Thyroid gland (tissue), 4 donors: Measurements from ENCODE around the gene PIN1.

ENCODE experiments used
- POLR2A ChIP-seq, 2 donors: fragments of 450-650 bp; IDR thresholded peaks; one replicate each; pipeline ENCODE4 v1.6.1; 2017; ENCODE audit warnings: antibody characterized with exemption in 2 of 2, mild to moderate bottlenecking in 2 of 2, moderate library complexity in 1 of 2
- TF ChIP-seq, protein P1 (sequence below), 6 experiments: fragments of 200-600 bp in 3 of 6; fragments of 450-650 bp in 3 of 6; sonication (generic) in 3 of 6; IDR thresholded peaks; one replicate each; pipeline ENCODE4 v1.5.1; 2016 to 2019; ENCODE audit warnings: antibody characterized with exemption in 6 of 6, mild to moderate bottlenecking in 2 of 6, inconsistent platforms in 1 of 6, moderate library complexity in 1 of 6

DNA sequence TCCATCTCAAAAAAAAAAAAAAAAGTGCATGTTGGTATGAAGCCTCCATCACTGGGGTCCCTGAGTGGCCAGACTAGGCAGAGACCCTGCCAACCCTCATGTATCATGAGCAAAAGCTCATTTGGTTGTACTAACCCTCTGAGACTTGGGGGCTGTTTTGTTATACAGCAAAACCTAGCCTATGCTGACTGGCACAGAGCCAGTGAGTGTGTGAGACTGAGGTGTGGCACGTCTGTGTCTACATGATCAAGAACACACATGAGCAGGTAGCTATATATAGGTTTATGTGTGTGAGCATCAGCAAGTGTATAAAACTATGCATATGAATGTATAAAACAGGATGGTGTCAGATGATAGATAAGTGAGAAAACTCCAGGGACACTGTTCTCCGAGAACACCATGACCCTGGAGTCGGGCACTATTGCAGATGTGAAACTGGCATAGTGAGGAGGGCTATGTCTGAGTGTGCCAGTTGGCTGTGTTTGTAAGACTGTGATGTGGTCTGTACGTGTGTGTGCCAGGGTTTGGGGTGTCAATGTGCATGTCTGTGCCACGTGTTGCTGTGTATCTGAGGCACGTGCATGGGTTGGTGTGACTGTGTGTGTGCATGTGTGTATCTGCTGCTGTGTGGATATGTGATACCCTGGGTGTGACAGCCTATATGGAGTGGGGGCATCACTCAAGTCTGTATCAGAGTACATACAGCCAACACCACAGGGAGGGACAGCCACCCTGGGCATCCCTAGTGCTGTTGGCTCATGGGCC, 56.7 kb downstream of the PIN1 start:
- TF ChIP-seq, protein P1, sequence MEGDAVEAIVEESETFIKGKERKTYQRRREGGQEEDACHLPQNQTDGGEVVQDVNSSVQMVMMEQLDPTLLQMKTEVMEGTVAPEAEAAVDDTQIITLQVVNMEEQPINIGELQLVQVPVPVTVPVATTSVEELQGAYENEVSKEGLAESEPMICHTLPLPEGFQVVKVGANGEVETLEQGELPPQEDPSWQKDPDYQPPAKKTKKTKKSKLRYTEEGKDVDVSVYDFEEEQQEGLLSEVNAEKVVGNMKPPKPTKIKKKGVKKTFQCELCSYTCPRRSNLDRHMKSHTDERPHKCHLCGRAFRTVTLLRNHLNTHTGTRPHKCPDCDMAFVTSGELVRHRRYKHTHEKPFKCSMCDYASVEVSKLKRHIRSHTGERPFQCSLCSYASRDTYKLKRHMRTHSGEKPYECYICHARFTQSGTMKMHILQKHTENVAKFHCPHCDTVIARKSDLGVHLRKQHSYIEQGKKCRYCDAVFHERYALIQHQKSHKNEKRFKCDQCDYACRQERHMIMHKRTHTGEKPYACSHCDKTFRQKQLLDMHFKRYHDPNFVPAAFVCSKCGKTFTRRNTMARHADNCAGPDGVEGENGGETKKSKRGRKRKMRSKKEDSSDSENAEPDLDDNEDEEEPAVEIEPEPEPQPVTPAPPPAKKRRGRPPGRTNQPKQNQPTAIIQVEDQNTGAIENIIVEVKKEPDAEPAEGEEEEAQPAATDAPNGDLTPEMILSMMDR (IDR thresholded peaks at IDR 0.05) = no peak
- TF ChIP-seq POLR2A (IDR thresholded peaks at IDR 0.05) = no peak
